Dermis microvascular lymphatic vessel endothelial cell (primary cell): ENCODE data around the gene BABAM2. TPM values are rescaled to one million over a fixed set of nuclear protein-coding genes. Genes with fewer than 3 reads are reported as not detected.

Source experiments
- DNase-seq, 2 donors: peaks; one replicate each; pipeline versions ENCODE4 v3.0.0 to v3.0.0-alpha.2; 2010; ENCODE audit warnings: low read depth in 2 of 2
- total RNA-seq: library from RNA; depleted of rRNA; stranded (reverse); fragments of >200 nt; gene quantifications from 2 replicates; pipeline ENCODE4 v1.2.1, GENCODE V29; 2014

Gene BABAM2
- total RNA-seq, 1 donor from 2014 or later: 13.0 TPM

DNA sequence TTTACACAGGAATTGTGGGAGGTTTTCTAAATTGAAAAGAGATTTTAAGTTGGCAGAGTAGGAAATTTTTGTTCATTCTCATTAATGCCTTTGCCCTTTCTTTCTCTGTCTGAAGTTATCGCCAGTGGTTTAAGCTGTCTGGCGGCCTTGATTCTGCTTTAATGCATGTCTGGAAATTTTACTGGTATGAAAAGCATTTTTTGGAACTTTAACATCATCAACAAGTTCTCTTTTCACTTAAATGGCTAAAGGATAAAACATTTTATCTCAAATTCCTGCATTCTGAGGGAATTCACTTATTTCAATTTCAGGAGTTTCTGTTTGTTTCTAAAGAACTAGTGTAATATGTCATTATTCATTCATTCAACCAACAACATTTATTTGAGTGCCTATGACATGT is 268.3 kb downstream of the BABAM2 start:
- DNase-seq: no peak

DNA sequence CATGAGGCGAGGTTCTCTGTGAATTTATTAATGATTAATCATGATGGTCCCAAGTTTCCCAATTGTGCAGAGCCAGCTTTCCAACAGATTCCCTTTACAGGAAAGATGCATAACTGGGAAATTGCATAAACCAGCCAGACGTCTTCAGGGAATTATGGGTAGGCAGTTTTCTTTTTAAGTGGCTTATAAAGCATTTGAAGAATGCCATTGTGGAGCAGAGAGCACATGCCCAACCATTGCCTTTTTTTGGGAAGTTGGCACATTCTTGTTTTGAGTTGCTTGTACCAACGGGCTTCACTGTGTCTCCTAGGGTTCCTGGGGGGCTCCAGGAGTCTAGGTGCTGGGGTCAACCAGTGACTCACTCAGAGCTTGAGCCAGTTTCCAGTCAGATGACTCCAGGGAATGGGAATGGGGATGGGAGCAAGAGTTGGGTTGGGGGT is 270.5 kb downstream of the BABAM2 start:
- DNase-seq: no peak

DNA sequence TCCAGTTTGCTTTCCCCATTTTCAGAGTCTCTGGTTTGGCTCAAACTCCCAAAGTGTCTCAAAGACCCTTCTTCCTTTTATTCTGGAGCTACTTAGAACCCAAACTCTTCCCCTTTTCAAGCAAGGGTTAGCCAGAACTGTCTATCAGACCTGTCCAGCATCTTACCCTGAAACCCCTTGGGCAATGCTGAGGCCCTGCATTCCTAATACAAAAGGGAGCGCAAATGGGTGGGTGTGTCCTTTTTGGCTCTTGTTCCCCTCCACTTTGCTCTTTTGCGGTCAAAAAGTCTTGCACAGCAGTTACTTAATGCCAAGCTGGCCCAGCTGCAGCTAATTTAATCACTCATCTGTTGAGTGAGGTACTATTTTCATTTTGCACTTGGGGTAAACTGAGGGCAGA is 270.9 kb downstream of the BABAM2 start:
- no peak for DNase-seq

DNA sequence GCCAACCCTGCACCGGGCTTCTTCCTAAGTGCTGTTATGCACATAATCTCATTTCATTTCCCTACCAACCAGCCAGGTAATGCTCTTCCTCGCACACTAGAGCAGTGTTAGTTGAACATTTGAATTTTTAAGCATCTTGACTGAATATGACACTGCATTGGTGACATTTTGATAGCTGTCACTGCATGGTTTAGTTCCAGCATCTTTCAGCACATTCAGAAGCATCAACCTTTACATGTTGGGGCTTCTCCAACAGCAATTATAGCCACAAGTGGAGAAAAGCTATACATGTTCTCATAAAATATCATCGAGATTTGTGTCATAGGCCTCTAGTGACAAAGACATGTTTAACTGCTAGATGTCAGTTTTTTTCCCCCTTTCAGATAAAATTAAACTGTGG is 272.0 kb downstream of the BABAM2 start:
- no peak for DNase-seq

DNA sequence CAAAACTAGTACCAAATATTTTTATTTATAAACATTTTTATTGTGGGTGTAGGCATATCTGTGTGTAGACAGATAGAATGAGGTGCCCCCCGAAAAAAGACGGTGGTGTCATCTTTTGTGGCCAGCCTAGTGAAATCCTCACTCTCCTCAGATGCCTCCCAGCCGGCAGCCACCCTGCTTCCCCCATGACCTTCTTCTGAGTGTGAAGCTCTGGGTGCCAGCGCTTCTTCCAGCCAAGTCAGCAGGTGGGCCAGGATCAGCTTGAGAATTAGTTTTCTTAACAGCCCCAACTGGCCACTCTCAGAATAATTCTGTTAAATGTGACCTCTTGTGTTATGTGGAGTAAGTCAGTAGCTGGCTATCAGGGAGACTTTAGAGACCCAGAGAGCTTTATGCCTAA is 272.5 kb downstream of the BABAM2 start:
- no peak for DNase-seq

DNA sequence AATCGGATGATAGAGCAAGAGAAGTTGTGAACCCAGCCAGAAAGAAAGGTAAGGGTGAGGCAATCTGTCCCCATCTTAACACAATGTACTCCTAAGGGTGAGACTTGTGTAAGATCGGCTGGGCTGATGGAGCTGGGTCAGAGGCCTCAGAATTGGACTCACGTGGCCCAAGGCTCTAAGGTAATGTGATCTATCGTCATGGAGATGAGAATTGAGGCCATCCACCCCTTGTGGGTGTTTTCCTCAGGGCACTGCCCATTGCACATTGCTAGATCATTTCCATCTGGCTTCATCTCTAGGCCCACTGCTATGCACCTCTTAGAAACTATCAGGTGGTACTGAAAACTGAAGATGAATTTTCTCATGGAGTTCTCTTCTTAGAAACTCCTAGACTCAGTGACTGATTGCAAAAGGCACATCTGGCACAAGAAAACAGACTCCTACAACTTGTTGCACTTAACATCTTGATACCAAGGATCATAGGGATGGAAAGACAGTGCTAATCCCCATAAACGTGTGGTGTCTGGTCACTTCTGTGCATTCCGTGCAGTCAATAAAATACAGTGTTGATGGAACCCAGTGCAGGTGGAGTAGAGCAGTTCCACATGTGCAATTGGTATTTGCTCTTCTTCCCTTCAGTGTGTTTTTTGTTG is 273.2 kb downstream of the BABAM2 start:
- no peak for DNase-seq

DNA sequence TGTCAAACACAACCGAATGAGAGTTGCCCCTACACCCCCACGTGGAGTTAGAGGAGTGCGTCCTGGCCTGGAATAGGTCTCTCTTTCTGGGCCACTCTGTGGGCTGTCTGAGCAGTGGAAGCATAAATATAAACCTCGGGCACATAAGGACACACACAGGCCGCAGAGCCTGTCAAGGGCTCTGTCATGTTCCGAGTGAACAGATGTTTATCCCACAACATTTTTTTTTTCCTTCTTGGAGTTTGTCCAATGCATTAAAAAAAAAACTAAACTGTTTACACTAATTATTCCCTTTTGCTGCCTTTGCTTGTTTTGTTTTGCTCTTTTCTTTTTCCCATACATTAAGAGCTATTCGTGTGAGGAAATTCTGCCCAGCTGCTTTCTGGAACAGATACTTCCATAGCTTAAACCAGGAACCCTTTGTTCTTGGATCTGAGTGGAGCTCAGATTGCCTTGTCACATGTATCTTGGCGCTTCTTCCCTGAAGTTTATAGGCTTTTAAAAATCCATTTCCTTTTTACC is 273.8 kb downstream of the BABAM2 start:
- DNase-seq: no peak

DNA sequence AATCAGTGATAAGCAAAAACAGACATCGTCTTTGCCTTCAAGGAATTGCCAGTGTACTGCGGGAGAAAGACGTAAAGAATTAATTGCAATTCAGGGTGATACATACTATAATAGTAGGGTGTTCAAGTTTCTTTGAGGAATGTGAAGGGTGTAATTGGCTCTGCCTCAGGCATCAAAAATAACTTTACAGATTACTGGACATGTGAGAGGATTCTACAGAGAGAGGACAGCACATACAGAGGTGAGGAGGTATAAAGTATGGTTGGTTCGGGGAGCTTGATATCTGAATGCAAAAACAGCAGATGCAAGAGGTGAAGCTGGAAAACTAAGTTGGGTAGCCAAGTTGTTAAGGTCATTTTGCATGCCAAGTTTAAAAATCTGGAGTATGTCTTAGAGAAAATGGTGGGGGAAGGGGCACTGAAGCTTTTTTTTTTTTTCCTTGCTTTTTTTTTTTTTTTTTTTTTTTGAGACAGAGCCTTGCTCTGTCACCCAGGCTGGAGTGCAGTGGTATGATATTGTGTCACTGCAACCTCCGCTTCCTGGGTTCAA is 274.6 kb downstream of the BABAM2 start:
- no peak for DNase-seq

DNA sequence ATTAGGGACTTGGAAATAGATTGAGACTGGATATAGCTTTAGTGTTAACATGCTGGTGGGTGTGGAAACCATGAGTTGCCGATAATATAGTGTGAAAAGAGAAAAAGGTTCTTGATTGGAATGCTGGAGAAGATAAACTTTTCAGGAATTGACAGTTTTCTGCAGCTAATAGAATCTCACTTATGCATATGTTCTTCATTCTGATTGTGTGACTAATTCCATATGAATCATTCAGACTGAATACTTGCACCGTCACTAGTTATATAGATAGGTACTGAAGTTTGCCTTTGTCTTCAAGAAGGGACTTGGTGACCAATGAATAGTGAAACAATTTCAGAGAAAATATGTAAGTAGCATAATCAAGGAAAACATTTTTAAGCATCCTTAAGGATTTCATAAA is 276.4 kb downstream of the BABAM2 start:
- no peak for DNase-seq

DNA sequence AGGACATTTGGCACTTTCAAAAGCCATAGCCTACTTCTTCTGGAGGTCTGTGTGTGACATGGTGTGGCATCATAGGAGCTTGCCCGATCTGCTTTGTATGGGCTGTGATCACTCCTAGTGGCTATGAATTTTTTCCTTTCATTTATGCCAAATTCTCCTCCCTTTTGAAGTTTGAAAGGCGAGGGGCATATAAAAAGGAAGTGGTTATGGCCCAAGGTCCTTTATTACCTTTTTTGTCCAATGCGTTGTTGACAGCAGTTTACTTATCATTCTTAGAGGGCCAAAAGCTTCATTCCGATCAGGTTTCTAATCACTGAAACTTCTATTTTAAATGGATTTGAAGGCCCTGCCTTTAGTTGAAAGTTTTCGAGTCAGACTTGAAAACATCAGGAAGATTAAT is 277.8 kb downstream of the BABAM2 start:
- peak in 1 of 2 donors; percentile 15 for DNase-seq

DNA sequence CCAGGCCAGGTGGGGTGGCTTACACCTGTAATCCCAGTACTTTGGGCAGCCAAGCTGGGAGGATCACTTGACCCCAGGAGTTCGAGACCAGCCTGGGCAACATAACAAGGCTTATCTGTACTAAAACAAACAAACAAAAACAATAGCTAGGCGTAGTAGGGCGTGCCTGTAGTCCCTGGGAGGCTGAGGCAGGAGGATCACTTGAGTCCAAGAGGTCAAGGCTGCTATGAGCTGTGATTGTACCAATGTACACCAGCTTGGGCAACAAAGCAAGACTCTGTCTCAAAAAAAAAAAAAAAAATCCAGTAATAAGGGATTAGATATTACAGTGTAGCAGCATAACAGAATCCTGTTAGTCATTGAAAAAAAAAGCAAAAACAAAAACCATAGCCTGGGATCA is 279.0 kb downstream of the BABAM2 start:
- no peak for DNase-seq

DNA sequence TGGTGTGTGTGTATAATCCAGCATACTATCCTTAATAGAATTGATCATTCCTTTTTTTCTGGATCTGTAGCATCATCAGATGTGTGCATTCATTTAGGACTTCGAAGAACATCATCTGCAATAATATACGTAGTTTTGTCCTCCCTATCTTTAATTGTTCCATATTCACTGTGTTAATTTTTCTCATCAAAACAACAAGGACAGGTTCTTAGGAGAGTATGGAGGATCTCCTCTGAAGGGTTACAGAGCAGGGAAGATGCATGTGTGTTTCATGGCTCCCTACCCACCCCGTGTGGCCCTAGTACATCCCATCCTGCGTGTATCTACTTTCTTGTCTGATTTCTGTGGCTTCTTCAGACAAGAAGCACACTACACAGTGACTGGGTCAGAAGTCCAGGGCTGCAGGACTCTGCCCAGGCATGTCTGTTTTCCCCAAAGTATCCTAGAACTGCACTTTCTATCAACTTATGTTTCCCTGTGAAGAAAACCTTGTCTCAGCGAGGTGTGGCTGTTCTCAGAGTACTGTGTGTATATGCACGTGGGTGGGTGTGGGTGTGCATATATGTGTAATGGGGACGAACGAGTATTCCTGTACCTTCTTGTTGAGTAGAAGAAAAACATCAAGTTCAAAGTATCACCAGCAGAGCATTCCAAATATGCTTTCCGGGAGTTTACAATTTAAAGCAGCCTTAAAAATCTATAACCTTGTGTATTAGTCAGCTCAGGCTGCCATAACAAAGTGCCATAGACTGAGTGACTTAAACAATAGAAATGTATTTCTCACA is 281.8 kb downstream of the BABAM2 start:
- DNase-seq: no peak

DNA sequence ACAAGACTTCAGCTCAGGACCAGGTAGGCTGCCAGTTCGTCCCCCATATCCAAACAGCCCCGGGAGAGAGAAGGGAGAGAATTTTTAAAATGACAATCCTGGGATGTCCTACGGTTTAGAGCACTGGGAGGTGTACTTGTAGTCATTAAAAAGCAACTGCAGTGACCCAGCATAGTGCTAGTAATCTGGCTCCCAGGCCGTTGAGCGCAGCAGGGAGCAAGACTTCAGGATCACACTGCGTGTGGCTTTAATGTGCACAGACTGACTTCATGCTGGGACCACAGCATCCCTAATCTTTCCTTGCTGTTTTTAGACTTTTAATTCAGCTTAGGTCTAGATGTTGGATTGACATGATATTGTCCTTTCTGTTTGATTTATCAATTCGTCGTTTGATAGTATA is 282.8 kb downstream of the BABAM2 start:
- DNase-seq: no peak

DNA sequence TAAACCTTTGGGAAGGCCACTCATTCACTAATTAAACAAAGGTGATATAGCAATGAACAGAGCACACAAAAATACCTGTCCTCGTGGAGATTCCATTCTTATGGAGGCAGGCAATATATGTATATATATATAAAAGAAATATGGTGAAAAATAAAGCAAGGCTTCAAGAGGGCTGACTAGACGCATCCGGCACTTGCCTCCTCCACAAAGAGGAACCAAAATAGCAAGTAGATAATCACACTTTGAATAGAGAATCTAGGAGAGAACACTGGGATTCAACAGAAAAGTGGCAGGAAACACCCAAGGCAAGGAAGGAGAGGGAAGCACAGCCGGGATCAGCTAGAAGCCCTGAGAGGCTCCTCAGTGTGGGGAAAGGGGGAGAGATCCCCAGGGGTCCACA is 283.7 kb downstream of the BABAM2 start:
- DNase-seq: no peak

DNA sequence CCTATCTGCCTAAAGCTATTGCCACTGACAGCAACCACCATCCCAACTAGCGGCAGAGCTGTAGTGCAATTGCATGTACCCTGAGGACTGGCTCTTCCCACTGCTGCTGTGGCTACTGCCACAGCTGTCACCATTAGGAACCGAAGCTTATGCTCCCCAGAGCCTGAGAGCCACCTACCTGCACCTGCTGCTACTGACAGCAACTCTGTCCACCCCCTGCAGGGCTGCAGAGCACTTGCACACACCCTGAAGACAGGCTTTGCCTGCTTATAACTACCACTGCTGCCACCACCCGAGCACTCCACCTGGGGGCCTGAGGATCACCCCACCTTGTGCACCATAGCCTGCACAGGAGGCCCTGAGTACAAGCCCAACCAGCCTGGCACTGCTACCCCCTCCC is 284.5 kb downstream of the BABAM2 start:
- DNase-seq: no peak

DNA sequence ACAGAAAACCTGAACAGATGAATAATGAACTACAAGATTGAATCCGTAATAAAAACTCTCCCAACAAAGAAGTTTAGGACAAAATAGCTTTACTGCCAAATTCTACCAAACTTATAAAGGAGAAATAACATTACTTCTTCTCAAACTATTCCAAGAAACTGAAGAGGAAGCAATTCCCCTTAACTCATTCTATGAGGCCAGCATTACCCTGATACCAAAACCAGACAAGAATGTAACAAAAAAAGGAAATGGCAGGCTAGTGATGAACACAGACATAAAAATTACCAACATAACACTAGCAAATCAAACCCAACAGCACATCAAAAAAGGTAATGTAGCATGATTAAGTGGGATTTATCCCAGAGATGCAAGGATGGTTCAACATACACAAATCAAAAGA is 288.4 kb downstream of the BABAM2 start:
- DNase-seq: no peak

DNA sequence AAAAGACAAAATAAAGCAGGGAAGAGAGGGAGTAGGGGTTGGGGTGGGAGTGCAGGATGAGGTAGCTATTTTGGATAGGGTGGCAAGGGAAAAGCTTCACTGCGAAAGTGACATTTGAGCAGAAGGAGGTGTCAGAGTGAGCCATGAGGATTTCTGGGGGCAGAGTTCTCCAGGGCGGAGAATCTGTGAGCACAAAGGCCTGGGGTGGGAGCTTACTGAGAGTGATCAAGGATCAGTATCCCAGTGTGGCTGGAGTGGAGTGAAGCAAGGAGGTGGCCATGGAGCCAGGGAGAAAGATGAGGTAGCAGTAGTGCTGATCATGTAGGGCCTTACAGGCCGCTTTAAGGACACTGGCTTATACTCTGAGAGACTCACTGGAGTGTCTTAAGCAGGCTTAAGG is 291.3 kb downstream of the BABAM2 start:
- no peak for DNase-seq

DNA sequence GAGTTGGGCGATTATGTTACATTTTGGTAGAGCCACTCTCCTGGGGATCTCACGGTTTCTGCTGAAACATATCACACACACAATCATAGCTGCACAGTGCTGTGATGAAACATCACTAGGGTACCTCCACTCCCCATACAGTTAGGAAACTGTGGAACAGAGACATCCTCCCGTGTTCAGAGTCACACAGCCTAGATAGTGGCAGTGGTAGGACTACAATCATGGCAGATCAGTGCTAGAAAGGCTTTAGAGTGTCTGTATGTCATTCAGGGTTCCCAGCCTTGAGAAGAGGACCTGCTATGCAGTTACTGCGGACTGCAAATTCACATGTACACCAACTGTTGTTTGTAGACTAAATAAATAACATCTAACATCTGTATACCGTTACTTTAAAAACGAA is 291.8 kb downstream of the BABAM2 start:
- DNase-seq: no peak

DNA sequence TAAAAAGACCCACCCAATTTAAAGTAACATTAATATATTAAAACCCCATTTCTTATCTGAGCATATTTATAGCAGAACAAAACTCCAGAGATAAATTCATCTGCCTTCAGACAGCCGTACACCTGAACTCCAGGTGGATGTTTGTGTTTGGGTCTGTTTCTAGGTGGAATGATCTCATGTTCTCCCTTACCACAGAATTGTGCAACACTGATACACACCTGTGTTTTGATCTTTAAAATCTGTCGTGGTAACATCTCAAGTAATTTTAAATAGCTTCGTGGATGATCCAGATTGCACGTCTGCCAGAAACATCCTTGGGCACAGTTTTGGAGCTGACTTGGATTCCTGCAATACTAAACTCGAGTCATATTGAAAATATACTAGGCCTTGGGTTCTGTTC is 294.6 kb downstream of the BABAM2 start:
- no peak for DNase-seq

DNA sequence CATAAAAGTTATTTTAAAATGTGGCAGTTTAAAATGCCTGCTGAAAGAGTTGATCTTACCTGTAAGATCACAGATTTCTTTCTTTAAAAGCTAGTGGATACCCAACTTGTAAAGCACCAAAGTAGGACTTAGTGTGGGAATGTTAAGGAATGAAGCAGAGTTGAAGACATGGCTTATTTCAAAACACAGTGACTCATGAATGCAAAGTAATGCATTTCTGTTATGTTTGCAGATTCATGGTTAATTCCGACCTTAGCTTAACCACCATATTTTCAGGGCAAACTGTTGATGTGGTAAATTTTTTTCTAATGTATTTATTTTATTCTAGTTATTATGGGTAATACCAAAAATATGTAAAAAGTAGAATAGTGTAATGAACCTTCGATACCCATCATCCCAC is 295.4 kb downstream of the BABAM2 start:
- no peak for DNase-seq

DNA sequence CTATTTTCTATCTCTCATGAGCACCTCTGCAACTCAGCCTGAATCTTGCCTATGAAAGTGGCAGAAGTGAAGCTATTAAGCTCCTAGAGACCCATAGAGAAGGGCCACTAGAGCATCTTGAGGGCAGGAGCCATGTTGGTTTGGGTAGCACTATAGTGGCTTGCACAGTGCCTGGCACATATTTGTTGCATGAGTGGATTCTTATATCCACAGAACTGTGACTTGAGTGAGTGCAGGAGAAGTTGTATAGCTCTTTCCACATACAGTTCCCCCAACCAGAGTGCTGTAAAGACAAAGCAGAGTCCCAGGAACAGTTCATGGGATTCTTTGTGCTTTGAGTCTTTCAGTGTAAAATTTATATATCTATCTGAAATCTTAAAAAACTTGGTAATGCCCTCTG is 296.7 kb downstream of the BABAM2 start:
- no peak for DNase-seq

DNA sequence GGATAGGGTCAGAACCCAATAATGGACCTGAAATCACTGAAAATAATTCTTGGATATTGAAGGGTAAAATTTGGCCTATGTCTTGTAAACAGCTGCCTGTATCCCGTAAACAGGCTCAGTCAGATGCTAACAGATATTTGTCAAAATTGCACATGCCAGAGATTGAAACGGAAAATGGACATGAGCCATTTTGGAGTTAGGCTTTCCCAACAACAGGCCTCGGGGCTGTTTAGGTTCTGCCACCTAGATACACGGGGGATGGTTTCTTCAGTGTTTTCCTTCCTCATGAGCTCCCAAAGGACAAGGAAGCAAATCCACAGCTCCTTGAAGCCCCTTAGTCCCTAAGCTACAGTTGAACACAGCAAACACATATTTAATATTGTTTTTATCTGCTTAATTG is 297.9 kb downstream of the BABAM2 start:
- DNase-seq: no peak
